HG03342 (cell line): ENCODE measurements around the gene GUCY2C.

ENCODE experiments used
- ATAC-seq: cut with Tn5 transposase; IDR thresholded peaks from one replicate; pipeline ENCODE4 v1.9.1; 2021; ENCODE audit warnings: mild to moderate bottlenecking, moderate library complexity; ENCODE audit not compliant: unreplicated experiment

GUCY2C gene

DNA sequence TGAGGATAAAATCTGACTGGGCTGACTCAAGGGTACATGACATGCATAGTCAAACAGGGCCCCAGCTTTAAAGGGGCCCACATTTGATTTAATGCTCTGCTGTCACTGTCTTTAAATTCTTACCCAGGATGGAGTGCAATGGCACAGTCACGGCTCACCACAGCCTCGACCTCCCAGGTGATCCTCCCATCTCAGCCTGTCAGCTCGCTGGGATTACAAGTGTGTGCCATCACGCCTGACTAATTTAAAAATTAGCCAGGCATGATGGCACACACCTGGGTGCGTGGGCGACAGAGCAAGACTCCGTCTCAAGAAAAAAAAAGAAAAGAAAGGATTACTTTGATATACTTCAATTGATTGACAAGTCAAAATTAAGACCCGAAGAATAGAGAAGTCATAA lies 119.5 kb downstream of the GUCY2C start:
- no peak for ATAC-seq

- no peak for ATAC-seq
These were observed 120.8 kb downstream of the GUCY2C start for GRCh38 chr12:14575585-14575984.

- no peak for ATAC-seq
These were observed 123.3 kb downstream of the GUCY2C start for GRCh38 chr12:14573118-14573517.

GRCh38 chr12:14572401-14572800 lies 124.0 kb downstream of the GUCY2C start:
- no peak for ATAC-seq

- no peak for ATAC-seq
These were observed 124.6 kb downstream of the GUCY2C start for GRCh38 chr12:14571779-14572178.

GRCh38 chr12:14570231-14570630 lies 126.2 kb downstream of the GUCY2C start:
- no peak for ATAC-seq

- ATAC-seq, result no peak
These were observed 128.8 kb downstream of the GUCY2C start, which contains the start of gene PLBD1 for GRCh38 chr12:14567351-14568162. Gene PLBD1 (minus strand): TSS chr12:14567883. CDS start chr12:14567696, 187 bp downstream.

- no peak for ATAC-seq
These were observed 132.0 kb downstream of the GUCY2C start for GRCh38 chr12:14564336-14564959.

DNA sequence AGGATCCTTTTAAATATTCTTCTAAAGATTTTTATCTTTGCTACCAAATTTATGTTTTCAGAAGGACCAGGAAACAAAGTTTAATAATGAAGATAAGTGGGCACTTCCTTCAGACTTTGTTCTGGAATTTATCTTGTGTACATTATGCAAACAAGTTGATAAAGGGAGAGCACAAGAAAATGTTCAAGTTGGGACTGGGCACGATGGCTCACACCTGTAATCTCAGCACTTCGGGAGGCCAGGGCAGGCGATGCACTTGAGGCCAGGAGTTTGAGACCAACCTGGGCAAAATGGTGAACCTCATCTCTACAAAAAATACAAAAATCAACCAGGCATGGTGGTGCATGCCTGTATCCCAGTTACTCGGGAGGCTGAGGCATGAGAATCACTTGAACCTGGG lies 133.4 kb downstream of the GUCY2C start:
- ATAC-seq, result no peak
